Heart left ventricle (tissue), 13 donors: ENCODE data around the gene RCC1.

ENCODE experiments used
- POLR2A ChIP-seq, 2 donors: fragments of 450-650 bp; IDR thresholded peaks; one replicate each; pipeline ENCODE4 v1.6.1; 2017; ENCODE audit warnings: antibody characterized with exemption in 2 of 2, mild to moderate bottlenecking in 2 of 2, moderate library complexity in 2 of 2
- TF ChIP-seq, protein P1 (sequence below), 12 donors: fragments of 200-600 bp; sonication (generic) in 4 of 12; IDR thresholded peaks; one replicate each; pipeline versions ENCODE4 v1.5.0 to v1.8.0; 2018 to 2022; ENCODE audit warnings: antibody characterized with exemption in 12 of 12, mild to moderate bottlenecking in 5 of 12
- donor health status: ischemic (EF 13 %, LVEDD 7.1; RV severe dilation, severe dysfunction).
- donor health status: DM: no; HTN: yes; CAD: no.
- donor health status: DM: no; HTN: no; CAD: no.
- donor health status: ischemic (EF 25% LVEDD 6.9; RV normal size, moderate dysfunction).
- donor health status: ischemic (EF 25% LVEDD 5.7; RV mildly dilated, moderate dysfunction).
- donor health status: ischemic (EF 35%, LVEDD 5.7; RV mildly dilated, moderate dysfunction).
- donor health status: nonischemic (EF 11% LVEDD 7.7; RV severe dilation, severe dysfunction).
- donor health status: DM: yes; HTN: yes; CAD: no.
- donor health status: PGD.
- donor health status: ischemic (EF 29% LVEDD 5.4; RV normal size, mild dysfunction).
- donor health status: nonischemic (EF 23%, LVEDD 6.1; RV moderate dilation, normal function).

DNA sequence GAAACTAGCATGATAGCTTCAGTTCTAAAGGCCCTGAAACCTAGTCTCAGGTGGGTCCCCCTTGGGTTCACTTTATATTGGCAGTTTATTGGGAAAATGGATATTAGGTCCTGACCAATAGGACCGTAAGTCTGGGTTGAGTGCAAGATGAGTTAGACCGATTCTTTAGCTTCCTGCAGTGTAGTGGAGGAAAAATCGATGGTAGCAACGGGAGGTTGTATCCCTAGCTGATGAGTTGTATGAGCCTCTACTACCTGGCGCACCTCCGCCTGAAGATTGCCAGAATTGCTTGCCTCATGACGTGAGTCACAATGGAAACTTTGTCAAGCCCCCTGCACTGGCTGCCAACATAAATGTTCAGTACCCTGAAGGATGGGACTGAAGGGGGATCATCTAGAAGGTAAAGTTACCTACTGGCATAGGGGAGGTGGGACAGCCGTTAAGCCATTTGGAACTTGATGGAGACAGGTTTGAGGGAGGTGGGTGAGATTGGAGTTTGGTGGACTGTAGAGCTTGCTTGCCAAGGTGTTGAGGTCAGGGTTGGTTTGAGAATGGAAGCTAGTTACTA, 3.9 kb downstream of the RCC1 start:
- TF ChIP-seq, protein P1, sequence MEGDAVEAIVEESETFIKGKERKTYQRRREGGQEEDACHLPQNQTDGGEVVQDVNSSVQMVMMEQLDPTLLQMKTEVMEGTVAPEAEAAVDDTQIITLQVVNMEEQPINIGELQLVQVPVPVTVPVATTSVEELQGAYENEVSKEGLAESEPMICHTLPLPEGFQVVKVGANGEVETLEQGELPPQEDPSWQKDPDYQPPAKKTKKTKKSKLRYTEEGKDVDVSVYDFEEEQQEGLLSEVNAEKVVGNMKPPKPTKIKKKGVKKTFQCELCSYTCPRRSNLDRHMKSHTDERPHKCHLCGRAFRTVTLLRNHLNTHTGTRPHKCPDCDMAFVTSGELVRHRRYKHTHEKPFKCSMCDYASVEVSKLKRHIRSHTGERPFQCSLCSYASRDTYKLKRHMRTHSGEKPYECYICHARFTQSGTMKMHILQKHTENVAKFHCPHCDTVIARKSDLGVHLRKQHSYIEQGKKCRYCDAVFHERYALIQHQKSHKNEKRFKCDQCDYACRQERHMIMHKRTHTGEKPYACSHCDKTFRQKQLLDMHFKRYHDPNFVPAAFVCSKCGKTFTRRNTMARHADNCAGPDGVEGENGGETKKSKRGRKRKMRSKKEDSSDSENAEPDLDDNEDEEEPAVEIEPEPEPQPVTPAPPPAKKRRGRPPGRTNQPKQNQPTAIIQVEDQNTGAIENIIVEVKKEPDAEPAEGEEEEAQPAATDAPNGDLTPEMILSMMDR (IDR thresholded peaks at IDR 0.05), result no peak
- TF ChIP-seq POLR2A (IDR thresholded peaks at IDR 0.05), result no peak
